HepG2 (cell line): ENCODE results near the gene C18orf63. TPM values are rescaled to one million over a fixed set of nuclear protein-coding genes. Genes with fewer than 3 reads are reported as not detected.

ENCODE experiments used
- AHDC1 ChIP-seq: sonication (generic); formaldehyde crosslinking; IDR thresholded peaks from 2 replicates; pipeline ENCODE4 v1.5.1; 2020; ENCODE audit warnings: mild to moderate bottlenecking, missing genetic modification reagents, borderline replicate concordance
- CENPT ChIP-seq: sonication (generic); formaldehyde crosslinking; IDR thresholded peaks from 2 replicates; pipeline ENCODE4 v1.8.0; 2022; ENCODE audit warnings: low read depth, mild to moderate bottlenecking, moderate library complexity, missing genetic modification reagents
- FOXO1 ChIP-seq: sonication (generic); formaldehyde crosslinking; IDR thresholded peaks from 2 replicates; pipeline ENCODE4 v1.4.0; 2020; ENCODE audit warnings: missing genetic modification reagents
- GATAD2A ChIP-seq: IDR thresholded peaks from 2 replicates; pipeline ENCODE4 v1.6.1; 2016
- KLF6 ChIP-seq: IDR thresholded peaks from 2 replicates; pipeline ENCODE4 v1.8.0; 2016; ENCODE audit warnings: missing biosample characterization, missing genetic modification reagents
- RBAK ChIP-seq: sonication (generic); formaldehyde crosslinking; IDR thresholded peaks from 2 replicates; pipeline ENCODE4 v1.5.1; 2020; ENCODE audit warnings: mild to moderate bottlenecking, missing genetic modification reagents
- SALL1 ChIP-seq: sonication (generic); formaldehyde crosslinking; IDR thresholded peaks from 2 replicates; pipeline ENCODE4 v1.8.0; 2022; ENCODE audit warnings: mild to moderate bottlenecking, missing genetic modification reagents
- SMAD9 ChIP-seq: sonication (generic); formaldehyde crosslinking; IDR thresholded peaks from 2 replicates; pipeline ENCODE4 v1.5.1; 2020; ENCODE audit warnings: mild to moderate bottlenecking, missing genetic modification reagents
- ZBTB21 ChIP-seq: sonication (generic); formaldehyde crosslinking; IDR thresholded peaks from 2 replicates; pipeline ENCODE4 v1.4.0; 2020; ENCODE audit warnings: missing genetic modification reagents
- ZFP62 ChIP-seq: sonication (generic); formaldehyde crosslinking; IDR thresholded peaks from 2 replicates; pipeline ENCODE4 v1.4.0; 2020; ENCODE audit warnings: missing genetic modification reagents
- ZNF263 ChIP-seq: sonication (generic); formaldehyde crosslinking; IDR thresholded peaks from 2 replicates; pipeline ENCODE4 v1.4.0; 2020; ENCODE audit warnings: missing genetic modification reagents
- ZNF292 ChIP-seq: sonication (generic); formaldehyde crosslinking; IDR thresholded peaks from 2 replicates; pipeline ENCODE4 v1.8.1; 2022; ENCODE audit warnings: mild to moderate bottlenecking, low read depth, missing genetic modification reagents, borderline replicate concordance
- ZNF33B ChIP-seq: sonication (generic); formaldehyde crosslinking; IDR thresholded peaks from 2 replicates; pipeline ENCODE4 v1.5.1; 2020; ENCODE audit warnings: mild to moderate bottlenecking, missing genetic modification reagents
- ZNF564 ChIP-seq: sonication (generic); formaldehyde crosslinking; IDR thresholded peaks from 2 replicates; pipeline ENCODE4 v1.8.1; 2023; ENCODE audit warnings: mild to moderate bottlenecking, missing genetic modification reagents
- ZNF770 ChIP-seq: sonication (generic); formaldehyde crosslinking; IDR thresholded peaks from 2 replicates; pipeline ENCODE4 v1.5.0; 2020; ENCODE audit warnings: mild to moderate bottlenecking, missing genetic modification reagents
- ZNF772 ChIP-seq: sonication (generic); formaldehyde crosslinking; IDR thresholded peaks from 2 replicates; pipeline ENCODE4 v1.5.0; 2020; ENCODE audit warnings: mild to moderate bottlenecking, missing genetic modification reagents
- polyA plus RNA-seq, 8 experiments: library from polyadenylated mRNA; depleted of rRNA in 3 of 8; stranded (reverse) in 7 of 8; unstranded in 1 of 8; fragments of >200 nt; fragmentation: Illumina TruSeq in 4 of 8; extraction: Trizol in 4 of 8; gene quantifications; 2 replicates each; pipeline versions ENCODE4 v1.2.1 to v1.2.3, GENCODE V29; 2011 to 2016; ENCODE audit warnings: low read depth in 4 of 8, missing spikeins in 1 of 8, mixed read lengths in 1 of 8; ENCODE audit not compliant: insufficient read depth in 1 of 8
- total RNA-seq, 5 experiments: library from RNA; depleted of rRNA; stranded (reverse); fragments of >200 nt; fragmentation: Illumina TruSeq; extraction: Trizol; gene quantifications; 2 replicates each; pipeline ENCODE4 v1.2.3, GENCODE V29; 2016; ENCODE audit warnings: low read depth in 1 of 5
- TF ChIP-seq, protein P1 (sequence below): sonication (generic); formaldehyde crosslinking; IDR thresholded peaks from 2 replicates; pipeline ENCODE4 v1.8.1; 2022; ENCODE audit warnings: low read depth, mild to moderate bottlenecking, missing genetic modification reagents
- TF ChIP-seq, protein P2 (sequence below): sonication (generic); formaldehyde crosslinking; IDR thresholded peaks from 2 replicates; pipeline ENCODE4 v1.9.0; 2021; ENCODE audit warnings: missing genetic modification reagents, borderline replicate concordance

The C18orf63 gene
- total and polyA plus RNA-seq, 2 of the 13 experiments (the other 11 are each of a cell fraction or from before 2014, with no cell fraction given), result 0.01 TPM; not detected in 1

- TF ChIP-seq AHDC1 (CRISPR knock-in tag) (peak; percentile 38; the same call in 1 of the 2 replicates), ZNF292 (0 out of 2 replicates have a peak, but pooled peaks have one; percentile 26), ZBTB21 (CRISPR knock-in tag) (no peak), RBAK (peak; percentile 72; the same call in 1 of the 2 replicates), ZNF33B (no peak), CENPT (CRISPR knock-in tag) (no peak), ZNF263 (CRISPR knock-in tag) (no peak), FOXO1 (no peak), ZNF564 (no peak), SALL1 (peak; percentile 37; the same call in 1 of the 2 replicates), KLF6 (CRISPR knock-in tag) (no peak), ZNF770 (no peak), GATAD2A (peak; percentile 32; the same call in 1 of the 2 replicates), ZFP62 (CRISPR knock-in tag) (no peak), SMAD9 (no peak), ZNF772 (CRISPR knock-in tag) (no peak)
- TF ChIP-seq, protein P1, sequence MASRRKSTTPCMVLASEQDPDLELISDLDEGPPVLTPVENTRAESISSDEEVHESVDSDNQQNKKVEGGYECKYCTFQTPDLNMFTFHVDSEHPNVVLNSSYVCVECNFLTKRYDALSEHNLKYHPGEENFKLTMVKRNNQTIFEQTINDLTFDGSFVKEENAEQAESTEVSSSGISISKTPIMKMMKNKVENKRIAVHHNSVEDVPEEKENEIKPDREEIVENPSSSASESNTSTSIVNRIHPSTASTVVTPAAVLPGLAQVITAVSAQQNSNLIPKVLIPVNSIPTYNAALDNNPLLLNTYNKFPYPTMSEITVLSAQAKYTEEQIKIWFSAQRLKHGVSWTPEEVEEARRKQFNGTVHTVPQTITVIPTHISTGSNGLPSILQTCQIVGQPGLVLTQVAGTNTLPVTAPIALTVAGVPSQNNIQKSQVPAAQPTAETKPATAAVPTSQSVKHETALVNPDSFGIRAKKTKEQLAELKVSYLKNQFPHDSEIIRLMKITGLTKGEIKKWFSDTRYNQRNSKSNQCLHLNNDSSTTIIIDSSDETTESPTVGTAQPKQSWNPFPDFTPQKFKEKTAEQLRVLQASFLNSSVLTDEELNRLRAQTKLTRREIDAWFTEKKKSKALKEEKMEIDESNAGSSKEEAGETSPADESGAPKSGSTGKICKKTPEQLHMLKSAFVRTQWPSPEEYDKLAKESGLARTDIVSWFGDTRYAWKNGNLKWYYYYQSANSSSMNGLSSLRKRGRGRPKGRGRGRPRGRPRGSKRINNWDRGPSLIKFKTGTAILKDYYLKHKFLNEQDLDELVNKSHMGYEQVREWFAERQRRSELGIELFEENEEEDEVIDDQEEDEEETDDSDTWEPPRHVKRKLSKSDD (CRISPR knock-in tag), result no peak
- TF ChIP-seq, protein P2, sequence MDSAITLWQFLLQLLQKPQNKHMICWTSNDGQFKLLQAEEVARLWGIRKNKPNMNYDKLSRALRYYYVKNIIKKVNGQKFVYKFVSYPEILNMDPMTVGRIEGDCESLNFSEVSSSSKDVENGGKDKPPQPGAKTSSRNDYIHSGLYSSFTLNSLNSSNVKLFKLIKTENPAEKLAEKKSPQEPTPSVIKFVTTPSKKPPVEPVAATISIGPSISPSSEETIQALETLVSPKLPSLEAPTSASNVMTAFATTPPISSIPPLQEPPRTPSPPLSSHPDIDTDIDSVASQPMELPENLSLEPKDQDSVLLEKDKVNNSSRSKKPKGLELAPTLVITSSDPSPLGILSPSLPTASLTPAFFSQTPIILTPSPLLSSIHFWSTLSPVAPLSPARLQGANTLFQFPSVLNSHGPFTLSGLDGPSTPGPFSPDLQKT (CRISPR knock-in tag), result no peak
These were observed 49.5 kb upstream of the C18orf63 start (continued) for GRCh38 chr18:74266161-74266560.
